ENCODE data around the gene HDAC4. TPM values are rescaled to one million over a fixed set of nuclear protein-coding genes. Genes with fewer than 3 reads are reported as not detected.

Gene HDAC4
- total and polyA plus RNA-seq, 2 of the 8 experiments (the other 6 are each of a cell fraction or from before 2014, with no cell fraction given): 15.4 to 31.5 TPM

- H3K27ac ChIP-seq (ENCODE audit: low read depth, low read length): no peak overlapping the region
- no peak overlapping the region for H2BK20ac ChIP-seq (ENCODE audit: low read length)
- H3K4ac ChIP-seq (replicated peaks; ENCODE audit: insufficient read length, low read depth, low read length): no peak overlapping the region
- no peak overlapping the region for H3K14ac ChIP-seq (ENCODE audit: insufficient read length)
- 95% methylated on average over 9 of the region's 9 CpGs; no CpG with 5 or more reads in 1 of the 2 experiments for WGBS, 2 experiments (ENCODE audit: extremely low coverage in 1 of 2, insufficient coverage in 1 of 2, insufficient read length in 1 of 2, insufficient replicate concordance in 2 of 2, low coverage in 1 of 2, low lambda C conversion rate in 2 of 2, missing lambda C conversion rate in 1 of 2)
- POLR2A ChIA-PET (ENCODE audit: partially characterized antibody): no interaction called here
- TF ChIP-seq SIN3A (conservative IDR thresholded peaks at IDR 0.05 in 1 of 2, IDR thresholded peaks at IDR 0.05 in 1 of 2; ENCODE audit: low read depth in 1 of 2, low read length in 2 of 2) (no peak), YY1 (IDR thresholded peaks at IDR 0.05; ENCODE audit: low read depth, low read length) (no peak), PHF8 (conservative IDR thresholded peaks at IDR 0.05; ENCODE audit: low read depth, low read length) (no peak), CTBP2 (IDR thresholded peaks at IDR 0.05; ENCODE audit: borderline replicate concordance, insufficient read depth, insufficient read length, low read length) (no peak)
- no peak for FAIRE-seq
- no peaks in the 10 kb centered on the region; a peak in 1 of 4 replicates for H3K9me3 ChIP-seq (ENCODE audit: insufficient read depth in 2 of 2, low read depth in 1 of 2, low read length in 1 of 2)
- DNase-seq (ENCODE audit: low read depth in 1 of 2, low spot score in 2 of 2): no peak
- H2BK12ac ChIP-seq (ENCODE audit: low read depth, low read length): no peak overlapping the region
- H3K27me3 ChIP-seq (replicated peaks in 1 of 4; ENCODE audit: control insufficient read depth in 3 of 4, extremely low read depth in 1 of 4, insufficient read depth in 3 of 4, low read length in 3 of 4): no peaks in the 10 kb centered on the region
- H2BK5ac ChIP-seq (ENCODE audit: low read depth, low read length): no peak overlapping the region
- no peak overlapping the region for H3K4me2 ChIP-seq (ENCODE audit: insufficient read depth in 1 of 2, low read depth in 2 of 2, low read length in 2 of 2)
- no peak overlapping the region for H3K4me3 ChIP-seq (ENCODE audit: extremely low read depth in 1 of 4, insufficient read depth in 2 of 4, low read depth in 3 of 4, low read length in 4 of 4)
- H3K79me2 ChIP-seq (ENCODE audit: control insufficient read depth in 1 of 2, insufficient read depth in 2 of 2, low read length in 2 of 2): no peaks in the 10 kb centered on the region
- CTCF ChIA-PET (ENCODE audit: partially characterized antibody): interaction anchor here (0.7 kb wide), 2 partner anchors 36 to 118 kb away, joined by 4 read pairs; no protein-coding TSS in a partner anchor
- peaks cover 6 to 10% (median 6%) of the 10 kb centered on the region in 4 experiments; a peak in 4 of 8 replicates for H3K36me3 ChIP-seq (ENCODE audit: control insufficient read depth in 2 of 4, insufficient read depth in 4 of 4, low read length in 3 of 4)
- no peak overlapping the region for H3K23ac ChIP-seq (ENCODE audit: insufficient read length)
- H3K9ac ChIP-seq (replicated peaks in 1 of 4; ENCODE audit: extremely low read depth in 1 of 4, low read depth in 3 of 4, low read length in 3 of 4): no peak overlapping the region
- H3K79me1 ChIP-seq (ENCODE audit: low read depth, low read length): no peaks in the 10 kb centered on the region
- H4K91ac ChIP-seq (replicated peaks; ENCODE audit: insufficient read length, low read length): no peak overlapping the region
- no peak overlapping the region for H2BK120ac ChIP-seq (replicated peaks; ENCODE audit: low read depth, low read length)
- no peaks in the 10 kb centered on the region for H3K23me2 ChIP-seq (ENCODE audit: low read depth, low read length)
- H2BK15ac ChIP-seq (ENCODE audit: low read length): no peak overlapping the region
- H3K18ac ChIP-seq (ENCODE audit: extremely low read depth, low read length): no peak overlapping the region
- H3K56ac ChIP-seq (replicated peaks; ENCODE audit: insufficient read length, low read depth, low read length): no peak overlapping the region
- no peak overlapping the region for H4K5ac ChIP-seq (ENCODE audit: insufficient read length, low read depth, low read length)
- no peak overlapping the region for H2AFZ ChIP-seq (ENCODE audit: low read length)
- H3K4me1 ChIP-seq (replicated peaks in 1 of 4; ENCODE audit: control insufficient read depth in 3 of 4, insufficient read depth in 4 of 4, low read length in 3 of 4): no peaks in the 10 kb centered on the region
- H2AK5ac ChIP-seq (ENCODE audit: low read depth, low read length): no peak overlapping the region
- H4K20me1 ChIP-seq (replicated peaks in 1 of 2; ENCODE audit: control insufficient read depth in 1 of 2, insufficient read depth in 2 of 2, low read length in 2 of 2): peaks cover 0 to 4% of the 10 kb centered on the region in 2 experiments
- no peak overlapping the region for H4K8ac ChIP-seq (ENCODE audit: extremely low read depth, insufficient read depth, low read length)
Observed at GRCh38 chr2:239070466-239070865, 330.4 kb downstream of the HDAC4 start.

Measured in H1 (cell line).